AG08395 (cell line): ENCODE results near the gene GCSH.
A peak's percentile ranks its signal among the peaks of the same experiment; 100 is the strongest.

Source experiments
- DNase-seq: peaks from one replicate; pipeline ENCODE4 v3.0.0; 2012; ENCODE audit warnings: mixed read lengths, low spot score

GCSH gene

GRCh38 chr16:81101702-81102101 is 5.5 kb upstream of the GCSH start:
- no peak for DNase-seq

DNA sequence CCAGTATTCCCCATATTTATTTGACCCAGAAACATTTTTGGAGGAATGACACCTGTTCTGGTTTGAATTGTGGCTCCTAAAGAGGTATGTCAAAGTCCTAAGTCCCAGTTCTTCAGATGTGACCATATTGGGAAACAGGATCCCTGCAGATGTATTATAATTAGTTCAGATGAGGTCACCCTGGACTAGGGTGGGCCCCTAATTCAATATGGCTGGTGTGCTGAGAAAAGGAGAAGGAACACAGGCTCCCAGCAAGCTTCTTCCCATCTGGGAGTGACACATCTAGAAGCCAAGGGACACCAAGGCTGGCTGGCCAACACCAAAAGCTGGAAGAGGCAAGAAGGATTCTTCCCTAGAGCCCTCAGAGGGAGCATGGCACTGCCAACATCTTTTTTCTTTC is 3.8 kb upstream of the GCSH start:
- no peak for DNase-seq

DNA sequence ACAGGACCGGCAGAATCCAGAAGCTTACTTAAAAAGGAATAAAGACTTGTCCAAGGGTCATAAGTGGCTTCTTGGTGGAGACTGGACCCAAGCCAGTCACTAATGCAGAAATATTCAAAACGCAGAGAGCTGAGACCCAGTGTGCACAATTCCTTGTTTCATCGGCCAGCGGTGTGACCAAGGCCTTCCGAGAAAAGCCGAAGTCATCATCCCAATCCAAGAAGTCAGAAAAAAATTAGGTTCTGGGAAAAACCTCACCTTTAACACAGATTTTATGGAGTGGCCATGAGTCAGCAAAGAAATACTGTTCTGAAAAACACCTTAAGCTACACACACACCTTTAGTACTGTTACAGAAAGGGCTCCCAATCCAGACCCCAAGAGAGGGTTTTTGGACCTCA is 1.0 kb upstream of the GCSH start:
- DNase-seq, result no peak

DNA sequence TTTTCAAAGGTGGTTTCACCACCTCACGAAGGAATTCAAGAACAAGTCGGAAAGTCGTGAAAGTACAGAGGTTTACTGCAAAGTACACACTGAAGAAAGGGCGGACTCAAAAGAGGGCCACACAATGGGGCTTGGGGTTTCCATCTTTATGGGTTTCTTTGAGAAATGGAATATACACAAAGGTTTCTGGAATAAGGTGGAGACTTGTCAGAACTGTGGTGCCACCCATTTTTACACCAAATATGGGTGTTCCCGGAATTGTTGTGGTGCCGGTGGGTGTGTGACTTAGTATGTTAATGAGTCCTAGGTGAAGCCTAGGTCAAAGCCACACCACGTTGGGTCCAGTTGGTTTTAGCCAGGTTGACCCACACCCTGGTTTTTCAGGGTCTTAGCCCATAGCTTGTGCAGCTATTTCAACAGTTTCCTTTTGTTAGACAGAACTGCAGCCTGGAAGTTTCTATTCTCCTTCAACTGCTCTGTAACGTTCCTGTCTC is 567 bp upstream of the GCSH start:
- no peak for DNase-seq

- DNase-seq, result no peak
These were observed 592 bp downstream of the GCSH start for GRCh38 chr16:81095653-81095952.

GRCh38 chr16:81094771-81095251 is 1.4 kb downstream of the GCSH start:
- no peak for DNase-seq

DNA sequence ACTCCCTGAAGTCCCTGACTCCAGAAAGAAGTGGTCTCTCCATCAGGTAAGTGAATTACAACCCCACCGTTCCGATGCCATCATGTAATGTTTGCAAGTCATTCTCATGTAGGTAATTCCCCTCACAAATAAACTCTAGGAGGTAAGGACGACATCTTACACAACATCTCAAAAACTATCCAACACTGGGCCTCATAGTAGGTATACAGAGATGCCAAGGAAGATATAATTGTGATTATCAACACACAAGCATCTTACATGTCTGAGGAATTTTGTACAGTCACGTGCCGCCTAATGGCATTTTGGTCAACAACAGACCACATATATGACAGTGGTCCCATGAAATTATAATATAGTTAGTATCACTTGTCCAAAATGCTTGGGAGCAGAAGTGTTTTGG is 7.4 kb downstream of the GCSH start:
- DNase-seq, result no peak

- no peak for DNase-seq
These were observed 15.2 kb downstream of the GCSH start for GRCh38 chr16:81081014-81081413.

- no peak for DNase-seq
These were observed 16.0 kb downstream of the GCSH start for GRCh38 chr16:81080233-81080632.

GRCh38 chr16:81077076-81077940 is 18.9 kb downstream of the GCSH start, which contains the start of gene C16orf46:
Gene C16orf46, minus strand, starts transcription at chr16:81077238. Its CDS starts 13,283 bp downstream, at chr16:81063955.
- DNase-seq, result peak; percentile 98

GRCh38 chr16:81076566-81077075 is 19.6 kb downstream of the GCSH start:
- DNase-seq, result peak; percentile 88

GRCh38 chr16:81073560-81074330 is 22.4 kb downstream of the GCSH start:
- DNase-seq, result no peak

DNA sequence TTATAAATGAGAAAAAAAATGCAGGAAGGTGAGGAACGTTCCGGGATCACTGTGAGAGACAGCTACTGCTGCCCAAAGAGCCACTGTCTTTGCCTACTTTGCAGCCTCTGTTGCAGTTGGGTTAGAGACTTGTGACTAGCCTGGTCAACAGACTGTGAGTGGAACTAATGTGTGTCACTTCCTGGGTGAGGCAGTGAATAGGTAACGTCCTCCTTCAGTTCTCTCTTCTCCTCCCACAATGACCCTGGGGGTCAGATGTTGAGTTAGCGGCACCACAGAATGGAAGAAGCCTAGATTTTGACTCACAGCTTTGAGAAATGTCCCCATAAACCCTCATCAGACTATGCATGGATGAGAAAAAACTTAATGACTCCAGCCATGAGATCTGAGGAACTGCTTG is 24.4 kb downstream of the GCSH start:
- DNase-seq, result no peak

- DNase-seq, result no peak
These were observed 25.2 kb downstream of the GCSH start for GRCh38 chr16:81070979-81071378.

DNA sequence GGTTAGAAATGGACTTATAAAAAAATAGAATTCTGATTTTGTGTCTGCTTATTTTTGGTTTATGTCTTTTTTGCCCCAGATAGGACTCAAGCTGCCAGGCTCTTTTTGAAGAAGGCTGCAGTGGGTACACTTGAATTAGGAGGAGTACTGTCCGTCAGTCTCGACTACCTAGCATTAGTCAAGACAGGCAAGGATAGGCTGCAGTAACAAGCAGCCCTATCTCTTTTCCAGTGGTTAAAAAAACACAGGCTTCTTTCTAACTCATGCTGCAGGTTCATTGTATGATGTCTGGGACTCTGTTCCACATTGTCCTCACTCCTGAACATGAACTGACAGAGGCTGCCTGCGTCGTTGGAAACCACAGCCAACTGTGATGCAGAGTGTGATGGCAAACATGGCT is 27.1 kb downstream of the GCSH start:
- DNase-seq, result no peak

DNA sequence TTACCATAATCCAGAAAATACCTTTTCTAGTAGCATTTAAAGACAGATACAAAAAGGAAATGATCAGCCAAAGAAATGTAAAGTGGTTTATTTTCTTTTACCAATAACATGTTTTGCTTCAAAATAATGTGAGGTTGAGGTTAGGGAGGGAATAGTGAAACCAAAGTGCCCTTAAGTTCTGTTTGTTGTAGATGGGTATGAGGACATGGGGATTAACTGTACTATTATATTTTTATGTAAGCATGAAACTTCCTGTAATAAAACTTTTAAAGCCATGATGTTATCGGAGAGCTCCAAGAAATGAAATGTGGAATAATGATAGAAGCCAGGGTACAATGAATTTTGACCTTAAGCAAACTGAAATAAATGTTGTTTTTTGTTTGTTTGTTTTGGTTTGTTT is 29.0 kb downstream of the GCSH start:
- DNase-seq, result no peak

GRCh38 chr16:81066681-81067080 is 29.5 kb downstream of the GCSH start:
- DNase-seq, result no peak

- no peak for DNase-seq
These were observed 34.2 kb downstream of the GCSH start for GRCh38 chr16:81061871-81062608.

- DNase-seq, result no peak
These were observed 34.9 kb downstream of the GCSH start for GRCh38 chr16:81061307-81061640.

GRCh38 chr16:81060576-81061306 is 35.5 kb downstream of the GCSH start:
- DNase-seq, result no peak

GRCh38 chr16:81053761-81054160 is 42.4 kb downstream of the GCSH start:
- DNase-seq, result no peak

- no peak for DNase-seq
These were observed 53.4 kb downstream of the GCSH start for GRCh38 chr16:81042821-81043220.
